Activated naive CD4-positive, alpha-beta T cell treated with anti-CD3 and anti-CD28 coated beads, Interleukin-2, amount 50 U/mL, for 16 hours (primary cell): Measurements from ENCODE around the gene CHD5.

ENCODE experiments used
- DNase-seq: peaks from one replicate; pipeline ENCODE4 v3.0.0-alpha.2; 2020

Gene CHD5

GRCh38 chr1:6172549-6172948 is 7.6 kb downstream of the CHD5 start:
- DNase-seq, result no peak

DNA sequence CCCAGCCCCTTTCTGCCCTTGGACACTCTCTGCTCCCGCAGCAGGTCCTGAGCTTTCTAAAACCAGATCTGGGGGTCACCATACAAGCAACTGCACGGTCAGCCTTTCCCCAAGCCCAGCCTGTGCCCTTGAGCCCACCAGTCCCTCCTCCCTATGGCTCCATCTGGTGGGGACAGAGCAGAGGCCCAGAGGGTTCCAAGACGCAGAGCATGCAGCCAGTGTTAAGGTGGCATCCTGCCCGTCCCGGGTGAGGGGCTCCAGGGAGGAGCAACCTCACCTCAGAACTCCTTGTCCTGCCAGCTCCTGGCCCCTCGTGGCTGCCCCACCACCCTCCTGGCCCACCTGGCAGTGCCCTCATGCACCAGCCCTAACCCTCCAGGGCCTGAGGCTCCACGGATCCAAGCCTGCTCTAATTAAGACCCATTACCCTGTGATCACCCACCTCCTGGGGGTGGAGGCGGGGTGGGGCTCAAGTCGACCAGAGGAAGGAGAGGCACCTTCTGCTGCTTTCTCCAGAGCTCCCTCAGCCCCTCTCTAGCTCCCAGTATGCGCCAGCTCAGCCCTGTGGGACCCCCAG is 8.5 kb downstream of the CHD5 start:
- DNase-seq, result no peak

DNA sequence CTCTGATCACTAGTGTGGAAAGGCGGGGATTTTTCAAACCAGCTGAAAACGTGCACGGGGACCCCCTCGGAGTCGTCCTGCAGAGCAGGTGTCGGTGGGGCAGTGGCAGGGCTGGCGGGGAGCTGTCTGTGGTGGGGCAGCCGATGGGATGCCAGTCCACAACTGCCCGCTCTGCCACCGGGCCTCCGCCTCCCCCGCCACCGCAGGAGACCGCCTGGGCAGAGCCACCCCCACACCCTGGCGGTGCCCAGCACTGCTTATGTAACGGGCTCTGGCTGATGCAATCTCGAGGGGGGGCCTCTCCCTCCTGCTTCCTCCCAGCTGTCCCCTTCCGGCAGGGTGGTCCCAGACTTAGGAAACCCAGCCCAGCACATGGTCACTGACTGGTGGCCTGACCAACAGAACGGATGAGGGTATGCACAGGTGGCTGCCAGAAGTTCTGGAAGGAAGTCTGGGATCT is 9.3 kb downstream of the CHD5 start:
- DNase-seq, result no peak

DNA sequence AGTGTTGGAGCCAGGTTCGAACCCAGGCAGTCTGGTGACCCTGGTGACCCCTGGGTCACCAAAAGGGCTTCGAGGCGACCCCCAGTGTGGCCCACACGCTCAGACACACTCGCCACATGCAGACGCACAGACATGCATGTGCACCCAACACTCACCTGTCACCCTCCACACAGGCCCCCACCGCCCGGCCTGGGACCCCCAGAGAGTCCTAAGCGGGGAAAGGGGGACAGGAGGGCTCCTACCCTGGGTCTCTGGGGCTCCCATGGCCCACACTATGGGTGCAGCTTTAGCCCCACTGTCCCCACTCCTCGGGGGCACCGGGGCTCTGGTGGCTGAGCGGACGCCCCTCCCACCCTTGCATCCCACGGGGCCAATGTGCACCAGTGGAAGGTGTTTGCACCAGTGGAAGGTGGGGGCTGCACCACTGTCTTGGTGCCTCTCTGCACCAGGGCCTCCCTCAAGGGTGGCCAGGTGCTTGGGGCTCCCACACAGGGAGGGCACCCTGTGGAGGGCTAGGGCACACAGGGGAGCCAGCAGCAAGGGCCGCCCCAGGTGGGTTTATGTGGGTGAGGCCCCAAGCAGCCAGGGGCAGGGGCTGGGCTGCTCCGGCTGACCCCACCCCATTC is 9.9 kb downstream of the CHD5 start:
- no peak for DNase-seq

DNA sequence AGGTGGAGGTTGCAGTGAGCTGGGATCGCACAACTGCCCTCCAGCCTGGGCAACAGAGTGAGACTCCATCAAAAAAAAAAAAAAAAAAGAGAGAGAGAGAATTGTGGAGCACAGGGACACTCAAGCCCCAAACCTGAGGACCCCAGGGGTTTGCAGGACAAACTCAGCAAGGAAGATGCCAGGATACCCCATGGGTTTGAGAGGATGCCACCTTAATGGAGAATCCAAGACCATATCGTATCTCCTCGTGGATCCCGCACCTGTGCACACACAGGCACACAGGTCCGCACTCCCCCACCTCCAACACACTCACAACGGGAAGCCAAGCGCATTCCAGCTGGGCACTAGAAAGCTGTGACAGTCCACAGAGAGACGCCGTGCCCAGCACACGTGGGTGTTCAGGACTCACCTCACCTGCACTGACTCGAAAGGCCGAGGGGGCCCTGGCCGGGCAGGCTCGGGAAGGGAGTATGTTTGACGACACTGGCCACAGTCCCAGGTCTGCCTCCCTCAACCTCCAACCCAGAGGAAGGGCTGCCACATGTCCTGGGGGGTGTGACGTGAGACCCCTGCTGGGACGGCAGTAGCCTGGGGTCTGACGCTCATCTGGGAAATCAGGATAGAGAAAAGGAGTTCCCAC is 11.1 kb downstream of the CHD5 start:
- no peak for DNase-seq

DNA sequence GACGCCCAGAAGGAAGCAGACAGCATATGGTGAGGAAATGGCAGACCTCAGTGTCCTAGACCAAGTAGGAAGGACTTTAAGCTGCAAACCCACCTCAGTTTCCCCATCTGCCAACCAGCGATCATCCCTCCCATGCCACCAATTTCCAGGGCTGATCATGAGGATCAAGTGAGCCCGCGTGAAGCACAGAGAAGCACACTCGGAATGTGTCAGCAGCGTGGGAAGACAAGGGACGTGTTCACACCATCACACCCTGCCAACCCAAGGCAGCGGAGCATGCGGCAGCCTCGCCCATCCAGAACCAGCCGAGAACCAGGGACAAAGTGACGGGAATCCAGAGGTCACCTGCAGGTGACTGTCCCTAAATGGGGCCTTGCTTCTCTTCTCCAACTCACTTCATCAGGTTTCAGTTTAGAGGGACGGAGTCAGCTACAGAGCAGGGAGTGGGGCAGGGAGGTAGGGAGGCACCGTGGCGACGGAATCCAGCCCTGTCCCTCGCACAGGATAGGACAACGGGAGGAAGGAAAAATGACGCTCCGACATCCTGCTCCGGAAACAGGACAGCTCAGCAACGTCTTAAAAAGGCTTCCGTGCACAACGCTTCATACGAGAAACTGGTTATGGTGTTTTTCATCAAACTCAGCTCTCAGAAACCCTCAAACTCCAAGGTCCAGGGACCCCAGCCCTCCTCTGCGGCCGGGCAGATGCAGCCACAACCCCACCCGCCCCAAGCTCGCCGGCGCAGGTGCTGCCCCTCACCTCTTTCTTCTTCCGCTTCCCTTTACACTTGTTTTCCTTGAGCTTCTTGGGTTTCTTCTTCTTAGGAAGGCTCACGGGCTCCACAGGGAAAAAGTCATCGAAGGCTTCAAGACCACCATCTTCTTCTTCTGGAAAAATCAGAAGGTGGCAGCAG is 12.5 kb downstream of the CHD5 start:
- no peak for DNase-seq

- DNase-seq, result no peak
Measured at GRCh38 chr1:6166655-6167390, 13.3 kb downstream of the CHD5 start.

DNA sequence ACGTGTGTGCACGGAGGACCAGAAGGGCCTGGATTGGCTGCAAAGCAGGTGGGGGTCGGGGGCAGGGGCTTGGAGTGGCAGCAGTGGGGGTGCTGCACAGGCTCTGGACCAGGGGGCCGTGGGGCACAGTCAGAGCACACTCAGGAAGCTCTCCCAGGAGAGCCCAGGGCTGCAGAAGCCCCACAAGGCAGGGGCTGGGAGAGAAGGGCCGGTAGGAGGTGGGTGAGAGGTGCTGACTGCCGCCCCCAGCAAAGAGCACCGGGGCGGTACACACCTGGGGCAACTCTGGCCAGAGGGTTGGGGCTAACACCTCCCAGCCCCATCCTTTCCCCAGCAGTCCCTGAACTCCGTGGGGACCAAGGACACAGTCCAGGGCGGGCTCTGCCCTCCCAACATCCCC is 13.9 kb downstream of the CHD5 start:
- no peak for DNase-seq

GRCh38 chr1:6165441-6165985 is 14.6 kb downstream of the CHD5 start:
- DNase-seq, result no peak

GRCh38 chr1:6165027-6165426 is 15.1 kb downstream of the CHD5 start:
- DNase-seq, result no peak

DNA sequence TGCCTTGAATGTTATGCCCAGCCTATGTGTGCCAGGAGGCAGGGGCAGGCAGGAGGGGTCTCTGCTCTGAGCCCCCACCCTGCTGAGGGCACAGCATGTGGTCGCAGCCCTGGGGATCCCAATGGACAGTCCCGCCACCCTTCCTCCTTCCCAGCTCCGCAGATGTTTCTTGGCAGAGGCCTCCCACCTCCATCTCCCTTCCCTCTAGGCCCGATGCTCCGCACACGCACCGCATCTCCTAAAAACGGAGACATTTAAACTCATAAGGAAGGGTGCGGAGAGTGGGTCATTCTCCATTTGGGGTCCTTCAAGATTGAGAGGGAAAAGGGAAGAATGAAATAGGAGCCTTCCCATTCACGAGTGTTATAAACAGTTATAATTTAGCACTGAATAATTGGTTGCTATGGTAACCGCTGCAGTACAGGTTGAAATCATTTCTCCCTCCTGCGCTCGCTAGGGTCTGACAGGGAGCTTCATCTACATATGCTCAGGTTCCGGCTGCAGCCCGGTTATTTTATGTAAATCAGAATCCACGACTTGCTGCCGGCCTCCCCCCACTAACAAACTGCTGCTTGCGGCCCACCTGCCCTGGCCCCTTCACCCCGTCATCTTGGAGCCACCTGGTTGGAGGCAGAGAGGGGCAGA is 16.0 kb downstream of the CHD5 start:
- no peak for DNase-seq

DNA sequence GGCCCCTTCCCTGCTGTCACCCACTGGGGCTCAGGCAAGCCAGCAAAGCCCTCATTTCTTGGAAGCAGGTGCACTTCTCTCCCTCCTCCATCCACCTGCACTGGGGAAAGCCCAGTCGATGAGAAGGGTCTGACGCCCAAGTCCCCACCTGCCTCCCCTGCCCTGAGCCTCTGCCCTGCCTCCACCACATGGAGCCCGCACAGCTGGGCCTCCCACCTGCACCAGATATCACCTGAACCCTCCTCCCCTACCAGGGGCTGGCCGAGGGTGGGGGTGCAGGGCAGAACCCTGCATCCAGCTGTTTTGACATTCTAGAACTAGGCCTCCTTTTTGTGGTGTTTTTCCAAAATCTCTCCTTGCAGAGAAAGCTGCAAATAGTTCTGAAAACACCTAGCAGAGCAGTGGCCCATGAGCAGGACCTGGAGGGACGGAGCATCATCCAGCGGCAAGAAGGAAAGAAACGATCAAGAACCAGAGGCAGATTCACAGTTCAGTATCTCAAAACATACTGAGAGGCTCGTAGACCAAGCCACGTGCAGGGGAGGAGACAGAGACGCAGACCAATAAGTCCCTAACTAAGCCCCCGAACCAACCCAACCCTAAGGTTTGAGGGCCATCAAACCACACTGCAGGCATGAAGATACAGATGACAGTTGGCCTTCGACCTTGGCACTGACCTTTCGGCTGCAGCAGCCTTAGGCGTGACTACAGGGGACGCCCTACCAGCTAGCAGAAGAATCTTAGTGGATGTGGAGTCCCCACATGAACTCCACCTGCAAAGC is 16.7 kb downstream of the CHD5 start:
- DNase-seq, result no peak

GRCh38 chr1:6162773-6163172 is 17.3 kb downstream of the CHD5 start:
- DNase-seq, result no peak

DNA sequence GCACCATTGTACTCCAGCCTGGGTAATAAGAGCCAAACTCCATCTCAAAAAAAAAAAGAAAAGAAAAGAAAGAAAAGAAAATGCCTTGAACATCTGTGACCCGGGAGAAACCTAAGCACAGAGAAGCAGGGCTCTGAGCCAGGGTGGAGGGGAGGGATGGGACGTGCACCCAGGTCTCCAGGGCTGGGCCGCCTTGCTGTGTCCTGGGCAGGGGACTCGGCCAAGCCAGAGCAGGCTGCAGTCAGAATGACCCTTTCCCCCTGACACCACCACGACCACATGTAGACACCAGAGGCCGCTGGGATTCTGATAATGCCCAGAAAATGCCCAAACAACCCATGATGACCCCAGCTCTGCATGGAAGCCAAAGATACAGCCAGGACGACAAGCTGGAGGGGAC is 17.8 kb downstream of the CHD5 start:
- no peak for DNase-seq

DNA sequence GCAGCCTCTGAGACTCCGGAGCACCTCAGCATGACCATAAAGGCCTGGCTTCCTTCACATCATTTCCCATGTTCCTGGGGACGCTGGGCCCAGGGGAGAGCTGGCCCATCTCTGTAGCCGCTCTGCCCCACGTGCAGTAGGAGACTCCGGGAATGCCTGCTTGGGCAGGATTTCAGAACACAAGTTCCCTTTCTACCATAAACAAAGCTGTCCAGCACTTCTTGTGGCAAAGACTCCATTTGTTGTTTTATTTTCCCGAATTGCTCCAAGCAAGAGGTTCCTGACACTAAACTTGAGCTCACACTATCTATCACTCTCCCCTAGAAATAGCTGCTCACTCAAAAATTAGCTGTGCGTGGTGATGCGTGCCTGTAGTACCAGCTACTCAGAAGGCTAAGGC is 21.9 kb downstream of the CHD5 start:
- DNase-seq, result no peak

DNA sequence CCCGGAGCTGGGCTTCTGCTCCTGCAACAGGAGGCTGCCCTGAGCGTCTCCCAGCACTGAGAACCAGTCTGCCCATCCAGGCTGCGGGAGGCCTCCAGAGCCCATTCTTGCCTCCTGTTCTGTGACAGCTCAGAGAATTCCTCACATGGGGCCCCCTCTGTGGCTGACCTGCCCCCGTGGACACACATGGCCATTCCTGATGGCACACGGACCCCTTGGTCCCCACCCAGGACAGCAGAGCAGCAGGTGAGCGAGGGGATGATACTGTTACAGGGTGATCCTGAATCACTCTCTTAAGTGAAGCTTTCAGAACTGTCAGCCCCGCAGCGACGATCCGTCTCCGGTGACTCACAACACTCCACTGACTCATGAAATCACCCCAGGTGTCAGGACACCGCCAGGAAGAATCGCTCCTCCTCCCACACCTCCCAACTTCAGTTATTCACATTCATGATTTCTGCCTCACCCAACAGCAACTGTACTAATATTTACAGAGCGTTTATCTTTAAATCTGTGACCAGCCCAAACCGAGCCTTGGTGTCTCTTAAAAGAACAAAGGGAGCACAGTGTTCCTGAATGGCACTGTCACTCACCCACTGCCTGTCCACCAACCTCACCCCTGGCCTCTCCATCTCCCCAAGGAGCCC is 22.5 kb downstream of the CHD5 start:
- no peak for DNase-seq

GRCh38 chr1:6157132-6157527 is 23.0 kb downstream of the CHD5 start:
- DNase-seq, result no peak

DNA sequence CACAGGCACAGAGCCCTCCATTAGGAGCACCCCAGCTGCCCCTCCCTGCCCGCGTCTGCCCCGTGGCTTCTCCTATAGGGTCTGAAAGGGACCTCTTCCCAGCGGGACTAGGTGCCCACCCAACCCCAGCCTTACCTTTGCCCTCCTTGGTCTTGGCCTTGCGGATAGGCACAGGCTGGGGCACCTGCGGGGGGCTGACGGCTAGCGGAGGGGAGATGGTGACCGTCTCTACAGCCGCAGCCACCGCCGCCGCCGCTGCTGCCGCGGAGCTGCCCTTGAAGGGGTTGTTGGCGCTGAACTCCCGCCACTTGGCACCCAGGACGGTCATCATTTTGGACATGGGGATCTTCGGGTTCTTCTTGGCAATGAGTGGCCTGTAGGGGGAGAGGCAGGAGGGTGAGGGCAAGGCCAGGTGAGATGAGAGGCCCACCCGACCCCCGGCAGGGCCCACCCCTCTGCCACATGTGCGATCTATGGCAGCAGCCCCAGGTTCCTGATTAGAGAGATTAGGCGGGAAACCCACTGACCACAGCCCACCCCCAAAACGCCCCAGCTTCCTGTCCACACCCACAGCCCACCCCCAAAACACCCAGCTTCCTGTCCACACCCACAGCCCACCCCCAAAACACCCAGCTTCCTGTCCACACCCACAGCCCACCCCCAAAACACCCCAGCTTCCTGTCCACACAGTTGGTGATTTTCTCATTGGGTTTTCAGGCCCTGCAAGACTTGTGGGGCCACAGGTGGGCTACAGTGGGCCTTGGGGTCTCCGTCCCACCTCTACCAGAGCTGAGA is 25.4 kb downstream of the CHD5 start:
- DNase-seq, result no peak

- DNase-seq, result no peak
Measured at GRCh38 chr1:6152882-6153281, 27.2 kb downstream of the CHD5 start.

DNA sequence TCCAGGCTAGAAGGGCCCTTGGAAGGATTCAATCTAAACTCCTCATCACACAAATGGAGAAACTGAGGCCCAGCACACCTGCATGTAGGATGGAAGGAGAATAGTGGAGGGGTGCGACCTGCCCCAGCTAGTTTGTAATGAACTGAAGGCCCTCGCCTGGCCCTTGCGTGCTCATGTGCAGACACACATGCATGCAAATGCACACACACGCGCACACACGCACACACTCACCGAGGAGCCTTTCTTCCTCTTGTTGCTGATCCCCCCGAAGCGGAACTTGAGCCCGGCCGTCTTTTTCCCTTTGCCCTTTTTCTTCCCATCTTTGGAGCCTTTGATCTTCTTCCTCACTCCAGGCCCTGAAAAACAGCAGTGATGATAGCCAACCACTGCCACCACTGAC is 27.9 kb downstream of the CHD5 start:
- DNase-seq, result no peak
